Hypothalamus (tissue), 51 donors: ENCODE data around the gene TM9SF2.

Source experiments
- DNase-seq, 51 donors: peaks; one replicate each; lab custom pipeline; 2025; lab: John Stamatoyannopoulos, UW

The TM9SF2 gene

GRCh38 chr13:99575376-99576120, 74.3 kb downstream of the TM9SF2 start:
- DNase-seq, result no peak

GRCh38 chr13:99577934-99578917, 77.0 kb downstream of the TM9SF2 start:
- DNase-seq, result no peak

- no peak for DNase-seq
These were observed 79.4 kb downstream of the TM9SF2 start for GRCh38 chr13:99580500-99581268.

- DNase-seq, result no peak
These were observed 81.2 kb downstream of the TM9SF2 start for GRCh38 chr13:99582511-99582910.

GRCh38 chr13:99585609-99586008, 84.3 kb downstream of the TM9SF2 start:
- no peak for DNase-seq

- peak in 1 of 51 donors; percentile 29 for DNase-seq
These were observed 85.7 kb downstream of the TM9SF2 start for GRCh38 chr13:99587021-99587420.

GRCh38 chr13:99587893-99588606, 86.8 kb downstream of the TM9SF2 start:
- no peak for DNase-seq

GRCh38 chr13:99589575-99589974, 88.3 kb downstream of the TM9SF2 start:
- DNase-seq, result no peak

- DNase-seq, result no peak
These were observed 89.3 kb downstream of the TM9SF2 start for GRCh38 chr13:99590519-99591011.

GRCh38 chr13:99596180-99596579, 94.9 kb downstream of the TM9SF2 start:
- DNase-seq, result no peak

- no peak for DNase-seq
These were observed 99.0 kb downstream of the TM9SF2 start for GRCh38 chr13:99600318-99600717.

- DNase-seq, result no peak
These were observed 100.3 kb downstream of the TM9SF2 start for GRCh38 chr13:99601535-99601934.

- no peak for DNase-seq
These were observed 103.4 kb downstream of the TM9SF2 start for GRCh38 chr13:99604636-99605035.

- peak in 27 of 51 donors; percentile 3 to 82 (median 36) for DNase-seq
These were observed 104.4 kb downstream of the TM9SF2 start for GRCh38 chr13:99605420-99606323.

GRCh38 chr13:99606324-99607066, 105.2 kb downstream of the TM9SF2 start, which contains the start of gene CLYBL:
Gene CLYBL, plus strand, starts transcription at chr13:99606690.
- peak; percentile 38 to 97 (median 88) for DNase-seq

- DNase-seq, result no peak
These were observed 107.1 kb downstream of the TM9SF2 start for GRCh38 chr13:99608345-99608744.

- DNase-seq, result no peak
These were observed 109.5 kb downstream of the TM9SF2 start for GRCh38 chr13:99610702-99611289.
